ENCODE data around the gene SZT2. TPM values are rescaled to one million over a fixed set of nuclear protein-coding genes. Genes with fewer than 3 reads are reported as not detected.
"Not testable (repeated sequence)": the region's sequence is repeated elsewhere in the genome, so short reads cannot be mapped to it uniquely, and the experiment has no call there.

Gene SZT2
- total RNA-seq, 5 donors from 2014 or later (not counting 1 experiment from before 2014, with no cell fraction given): 106 to 137 (median 130) TPM

DNA sequence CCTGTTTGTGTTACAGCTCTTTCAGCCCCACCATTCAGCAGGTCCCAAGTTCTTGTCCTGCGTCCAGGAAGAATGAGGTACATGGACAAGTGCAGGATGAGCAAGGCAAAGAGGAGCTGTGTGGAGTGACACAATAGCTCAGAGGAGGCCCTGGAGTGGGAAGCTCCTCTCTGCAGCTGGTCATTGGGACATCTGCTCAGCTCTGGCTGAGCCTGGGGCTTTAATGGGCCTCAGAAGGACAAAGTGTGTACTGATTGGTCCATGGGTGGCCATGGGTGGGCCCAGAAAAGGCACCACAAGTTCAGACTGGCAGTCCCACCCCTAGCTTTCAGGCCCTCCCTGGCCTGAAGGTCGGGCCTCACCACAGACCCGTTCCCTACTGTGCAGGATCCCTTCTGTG, 78.7 kb downstream of the SZT2 start:
- no peaks in the 10 kb centered on the region for H3K9me3 Mint-ChIP-seq
- H3K4me1 Mint-ChIP-seq: peaks cover 4 to 7% (median 4%) of the 10 kb centered on the region in 3 donors
- POLR2A ChIA-PET: no interaction called here
- CTCF ChIA-PET: no interaction called here
- H3K36me3 Mint-ChIP-seq: no peaks in the 10 kb centered on the region
- H3K27me3 Mint-ChIP-seq: peaks cover 0 to 3% of the 10 kb centered on the region in 2 donors
- WGBS (ENCODE audit: insufficient coverage): 75% methylated on average over 2 of the region's 3 CpGs
- no peak overlapping the region for H3K4me3 Mint-ChIP-seq
- H3K4me3 ChIP-seq (ENCODE audit: control insufficient read depth in 1 of 2, extremely low read depth in 1 of 2, low read length in 1 of 2): no peak overlapping the region
- H3K4me1 ChIP-seq (ENCODE audit: control insufficient read depth in 1 of 2, extremely low read depth in 1 of 2, insufficient read depth in 2 of 2, low read length in 2 of 2): no peaks in the 10 kb centered on the region
- no peak overlapping the region for H3K27ac ChIP-seq (ENCODE audit: low read length)
- no peaks in the 10 kb centered on the region for H3K36me3 ChIP-seq (ENCODE audit: control insufficient read depth in 2 of 2, extremely low read depth in 1 of 2, insufficient read depth in 1 of 2, low read length in 1 of 2)
- ATAC-seq (replicated peaks in 1 of 4): no peak
- no peak overlapping the region for H3K27ac Mint-ChIP-seq
- DNase-seq: no peak
- peaks cover 0 to 9% of the 10 kb centered on the region in 2 experiments for H3K27me3 ChIP-seq (replicated peaks in 1 of 2; ENCODE audit: control insufficient read depth in 2 of 2, extremely low read depth in 1 of 2, insufficient read depth in 2 of 2, low read length in 1 of 2)
- no peaks in the 10 kb centered on the region for H3K9me3 ChIP-seq

DNA sequence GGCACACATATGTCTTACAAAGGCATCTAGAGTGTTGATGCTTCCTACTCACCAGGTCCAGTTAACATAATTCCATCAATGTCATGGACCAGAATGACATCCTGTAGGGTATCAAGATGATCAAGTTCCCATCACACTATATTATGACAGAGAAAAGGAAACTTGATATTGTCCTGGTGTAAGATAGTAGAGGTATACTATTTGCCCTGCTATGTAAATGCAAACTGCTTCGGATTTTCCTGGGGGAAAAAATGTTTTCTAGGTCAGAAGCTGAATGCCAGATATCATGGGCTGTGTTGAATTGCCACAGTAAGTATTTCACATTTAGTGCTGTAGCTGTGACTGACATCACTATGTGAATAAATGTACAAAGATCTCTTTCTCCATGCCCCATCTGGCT, 80.2 kb downstream of the SZT2 start:
- no peak for DNase-seq
- H3K36me3 Mint-ChIP-seq: no peaks in the 10 kb centered on the region
- Histone ChIP-seq H3K4me1 (ENCODE audit: control insufficient read depth in 1 of 2, extremely low read depth in 1 of 2, insufficient read depth in 2 of 2, low read length in 2 of 2) (no peaks in the 10 kb centered on the region), H3K4me3 (ENCODE audit: control insufficient read depth in 1 of 2, extremely low read depth in 1 of 2, low read length in 1 of 2) (no peak overlapping the region), H3K27ac (ENCODE audit: low read length) (no peak overlapping the region), H3K27me3 (replicated peaks in 1 of 2; ENCODE audit: control insufficient read depth in 2 of 2, extremely low read depth in 1 of 2, insufficient read depth in 2 of 2, low read length in 1 of 2) (peaks cover 0 to 9% of the 10 kb centered on the region in 2 experiments), H3K9me3 (no peaks in the 10 kb centered on the region), H3K36me3 (ENCODE audit: control insufficient read depth in 2 of 2, extremely low read depth in 1 of 2, insufficient read depth in 1 of 2, low read length in 1 of 2) (no peaks in the 10 kb centered on the region)
- CTCF ChIA-PET: no interaction called here
- no peak overlapping the region for H3K4me3 Mint-ChIP-seq
- no peak for ATAC-seq (replicated peaks in 1 of 4)
- H3K4me1 Mint-ChIP-seq: peaks cover 4 to 7% (median 4%) of the 10 kb centered on the region in 3 donors
- no peak overlapping the region for H3K27ac Mint-ChIP-seq
- peaks cover 0 to 3% of the 10 kb centered on the region in 2 donors for H3K27me3 Mint-ChIP-seq
- WGBS (ENCODE audit: insufficient coverage): no CpG with 5 or more reads among the region's 1 CpG
- POLR2A ChIA-PET: no interaction called here
- H3K9me3 Mint-ChIP-seq: no peaks in the 10 kb centered on the region

DNA sequence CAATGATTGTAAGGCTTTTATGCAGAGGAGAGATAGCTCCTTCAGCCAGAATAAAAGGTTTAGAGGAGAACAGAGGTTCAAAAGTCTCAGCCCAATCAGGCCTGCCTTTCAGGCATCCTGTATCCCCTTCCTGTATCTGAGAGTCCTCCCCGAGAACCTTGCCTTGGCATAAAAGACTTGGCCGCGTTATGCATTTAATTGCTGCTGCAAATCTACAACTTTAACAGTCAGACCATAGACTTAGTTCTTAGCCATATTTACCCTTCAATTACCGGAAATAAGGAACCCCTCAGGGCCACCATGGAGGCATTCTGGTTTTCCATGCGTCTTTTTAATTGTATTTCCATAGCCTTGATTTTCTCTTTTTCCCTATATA, 82.4 kb downstream of the SZT2 start:
- no peak overlapping the region for H3K4me3 ChIP-seq (ENCODE audit: control insufficient read depth in 1 of 2, extremely low read depth in 1 of 2, low read length in 1 of 2)
- H3K4me1 ChIP-seq (ENCODE audit: control insufficient read depth in 1 of 2, extremely low read depth in 1 of 2, insufficient read depth in 2 of 2, low read length in 2 of 2): no peaks in the 10 kb centered on the region
- no peaks in the 10 kb centered on the region for H3K9me3 Mint-ChIP-seq
- WGBS (ENCODE audit: insufficient coverage): 94% methylated on average over 2 of the region's 5 CpGs
- no peak overlapping the region for H3K27ac Mint-ChIP-seq
- H3K27me3 ChIP-seq (replicated peaks in 1 of 2; ENCODE audit: control insufficient read depth in 2 of 2, extremely low read depth in 1 of 2, insufficient read depth in 2 of 2, low read length in 1 of 2): peaks cover 0 to 14% of the 10 kb centered on the region in 2 experiments
- ATAC-seq (replicated peaks in 1 of 4): no peak
- H3K36me3 Mint-ChIP-seq: no peaks in the 10 kb centered on the region
- no peaks in the 10 kb centered on the region for H3K4me1 Mint-ChIP-seq
- ChIA-PET CTCF (no interaction called here), POLR2A (no interaction called here)
- DNase-seq: no peak
- H3K4me3 Mint-ChIP-seq: no peak overlapping the region
- H3K36me3 ChIP-seq (ENCODE audit: control insufficient read depth in 2 of 2, extremely low read depth in 1 of 2, insufficient read depth in 1 of 2, low read length in 1 of 2): no peaks in the 10 kb centered on the region
- no peak overlapping the region for H3K27ac ChIP-seq (ENCODE audit: low read length)
- no peaks in the 10 kb centered on the region for H3K9me3 ChIP-seq
- peaks cover 4 to 6% of the 10 kb centered on the region in 2 donors for H3K27me3 Mint-ChIP-seq

DNA sequence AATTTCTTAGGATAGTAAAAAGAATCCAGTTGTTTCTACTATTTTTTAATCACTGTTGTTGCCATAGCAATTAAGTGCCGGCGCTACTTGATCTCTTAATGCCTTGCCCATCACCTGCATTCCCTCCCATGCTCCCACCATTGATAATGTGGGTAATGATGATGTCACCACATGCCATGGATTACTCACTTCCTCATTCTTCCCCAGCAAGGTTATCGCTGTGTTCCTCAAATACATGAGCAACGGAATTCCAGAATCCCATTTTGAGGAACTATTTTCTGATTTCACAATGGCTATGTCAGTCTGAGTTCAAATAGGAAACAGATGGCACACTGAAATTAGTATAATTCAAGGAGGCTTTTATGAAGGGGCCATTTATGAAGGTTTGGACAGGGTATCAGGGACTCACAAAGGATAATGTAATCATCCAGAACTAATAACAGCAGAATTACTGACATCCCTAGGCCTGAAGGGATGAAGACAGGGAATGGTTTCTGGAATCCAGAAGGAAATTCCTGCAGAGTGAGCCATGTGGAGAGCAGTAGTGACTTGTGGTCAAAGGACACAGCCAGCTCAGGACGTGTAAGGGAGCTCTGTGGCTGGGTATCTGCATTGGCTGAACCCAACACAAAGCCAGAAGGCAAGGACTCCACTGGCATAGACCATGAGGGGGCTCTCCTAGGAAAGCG, 82.9 kb downstream of the SZT2 start:
- peaks cover 0 to 14% of the 10 kb centered on the region in 2 experiments for H3K27me3 ChIP-seq (replicated peaks in 1 of 2; ENCODE audit: control insufficient read depth in 2 of 2, extremely low read depth in 1 of 2, insufficient read depth in 2 of 2, low read length in 1 of 2)
- not testable (repeated sequence) for H3K4me3 Mint-ChIP-seq

DNA sequence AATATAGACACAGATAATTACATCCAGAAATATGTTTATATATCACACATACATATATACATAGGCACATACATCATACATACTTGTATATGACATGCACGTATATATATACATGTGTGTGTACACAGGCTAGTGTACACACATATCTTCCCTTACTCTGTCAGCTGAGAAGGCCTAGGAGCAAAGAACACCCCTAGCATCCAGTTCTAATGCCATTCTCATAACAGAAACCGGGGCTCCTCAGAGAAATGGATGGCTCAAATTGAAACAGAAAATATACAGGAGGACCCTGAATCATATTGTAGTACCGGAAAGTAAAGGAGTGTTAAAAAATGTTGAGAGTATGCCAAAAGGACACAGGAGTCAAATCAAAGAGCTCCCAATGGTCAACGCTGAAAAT, 83.8 kb downstream of the SZT2 start:
- H3K27ac Mint-ChIP-seq: no peak overlapping the region
- Histone ChIP-seq H3K4me1 (ENCODE audit: control insufficient read depth in 1 of 2, extremely low read depth in 1 of 2, insufficient read depth in 2 of 2, low read length in 2 of 2) (no peaks in the 10 kb centered on the region), H3K27ac (ENCODE audit: low read length) (no peak overlapping the region), H3K27me3 (replicated peaks in 1 of 2; ENCODE audit: control insufficient read depth in 2 of 2, extremely low read depth in 1 of 2, insufficient read depth in 2 of 2, low read length in 1 of 2) (peaks cover 0 to 16% of the 10 kb centered on the region in 2 experiments), H3K9me3 (no peaks in the 10 kb centered on the region), H3K36me3 (ENCODE audit: control insufficient read depth in 2 of 2, extremely low read depth in 1 of 2, insufficient read depth in 1 of 2, low read length in 1 of 2) (no peaks in the 10 kb centered on the region), H3K4me3 (ENCODE audit: control insufficient read depth in 1 of 2, extremely low read depth in 1 of 2, low read length in 1 of 2) (no peak overlapping the region)
- no peaks in the 10 kb centered on the region for H3K9me3 Mint-ChIP-seq
- no peaks in the 10 kb centered on the region for H3K36me3 Mint-ChIP-seq
- CTCF ChIA-PET: no interaction called here
- POLR2A ChIA-PET: no interaction called here
- no peaks in the 10 kb centered on the region for H3K4me1 Mint-ChIP-seq
- no CpG with 5 or more reads among the region's 4 CpGs for WGBS (ENCODE audit: insufficient coverage)
- DNase-seq (no peak), ATAC-seq (replicated peaks in 1 of 4) (no peak)
- no peak overlapping the region for H3K4me3 Mint-ChIP-seq
- H3K27me3 Mint-ChIP-seq: peaks cover 4 to 11% of the 10 kb centered on the region in 2 donors

More for the DNA sequence above, 82.9 kb downstream of the SZT2 start:
- H3K27me3 Mint-ChIP-seq; H3K4me1 Mint-ChIP-seq; H3K27ac Mint-ChIP-seq; H3K27ac ChIP-seq (ENCODE audit: low read length); H3K9me3 Mint-ChIP-seq; ATAC-seq (replicated peaks in 1 of 4); POLR2A ChIA-PET; H3K4me3 ChIP-seq (ENCODE audit: control insufficient read depth in 1 of 2, extremely low read depth in 1 of 2, low read length in 1 of 2); H3K36me3 ChIP-seq (ENCODE audit: control insufficient read depth in 2 of 2, extremely low read depth in 1 of 2, insufficient read depth in 1 of 2, low read length in 1 of 2); H3K36me3 Mint-ChIP-seq; H3K4me1 ChIP-seq (ENCODE audit: control insufficient read depth in 1 of 2, extremely low read depth in 1 of 2, insufficient read depth in 2 of 2, low read length in 2 of 2); CTCF ChIA-PET; H3K9me3 ChIP-seq; DNase-seq: not testable (repeated sequence)
- WGBS (ENCODE audit: insufficient coverage): 75% methylated on average over 1 of the region's 6 CpGs

DNA sequence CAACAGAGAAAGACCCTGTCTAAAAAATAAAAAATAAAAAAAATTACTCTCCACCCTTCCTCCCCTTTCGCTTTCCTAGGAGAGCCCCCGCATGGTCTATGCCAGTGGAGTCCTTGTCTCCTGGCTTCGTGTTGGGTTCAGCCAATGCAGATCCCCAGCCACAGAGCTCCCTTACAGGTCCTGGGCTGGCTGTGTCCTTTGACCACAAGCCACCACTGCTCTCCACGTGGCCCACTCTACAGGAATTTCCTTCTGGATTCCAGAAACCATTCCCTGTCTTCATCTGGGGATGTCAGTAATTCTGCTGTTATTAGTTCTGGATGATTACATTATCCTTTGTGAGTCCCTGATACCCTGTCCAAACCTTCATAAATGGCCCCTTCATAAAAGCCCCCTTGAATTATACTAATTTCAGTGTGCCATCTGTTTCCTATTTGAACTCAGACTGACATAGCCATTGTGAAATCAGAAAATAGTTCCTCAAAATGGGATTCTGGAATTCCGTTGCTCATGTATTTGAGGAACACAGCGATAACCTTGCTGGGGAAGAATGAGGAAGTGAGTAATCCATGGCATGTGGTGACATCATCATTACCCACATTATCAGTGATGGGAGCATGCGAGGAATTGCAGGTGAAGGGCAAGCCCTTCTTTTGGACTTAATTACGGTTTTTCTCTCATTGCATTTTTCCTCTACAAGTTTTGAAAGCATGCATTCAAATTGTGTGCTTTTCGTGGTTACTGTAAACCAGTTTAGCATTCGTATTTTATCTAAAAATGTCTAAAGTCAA, 86.1 kb downstream of the SZT2 start:
- ATAC-seq (replicated peaks in 1 of 4); H3K4me1 Mint-ChIP-seq; H3K4me1 ChIP-seq (ENCODE audit: control insufficient read depth in 1 of 2, extremely low read depth in 1 of 2, insufficient read depth in 2 of 2, low read length in 2 of 2); H3K36me3 Mint-ChIP-seq; CTCF ChIA-PET; H3K36me3 ChIP-seq (ENCODE audit: control insufficient read depth in 2 of 2, extremely low read depth in 1 of 2, insufficient read depth in 1 of 2, low read length in 1 of 2); H3K9me3 Mint-ChIP-seq; H3K9me3 ChIP-seq; H3K27ac ChIP-seq (ENCODE audit: low read length); POLR2A ChIA-PET; H3K27me3 ChIP-seq (replicated peaks in 1 of 2; ENCODE audit: control insufficient read depth in 2 of 2, extremely low read depth in 1 of 2, insufficient read depth in 2 of 2, low read length in 1 of 2); H3K27ac Mint-ChIP-seq; H3K4me3 ChIP-seq (ENCODE audit: control insufficient read depth in 1 of 2, extremely low read depth in 1 of 2, low read length in 1 of 2); H3K4me3 Mint-ChIP-seq; DNase-seq: not testable (repeated sequence)
- peaks cover 10 to 16% of the 10 kb centered on the region in 2 donors for H3K27me3 Mint-ChIP-seq
- 87% methylated on average over 5 of the region's 10 CpGs for WGBS (ENCODE audit: insufficient coverage)
